ENCODE results near the gene NNAT.
"Not testable (repeated sequence)": the region's sequence is repeated elsewhere in the genome, so short reads cannot be mapped to it uniquely, and the experiment has no call there.

Gene NNAT

GRCh38 chr20:37524859-37525708 lies 4.0 kb downstream of the NNAT start:
- peak; percentile 47 to 52 for DNase-seq

GRCh38 chr20:37525810-37526209 lies 4.8 kb downstream of the NNAT start:
- no peak for DNase-seq

- DNase-seq: peak in 1 of 2 experiments; percentile 25
Observed at GRCh38 chr20:37526238-37526838, 5.3 kb downstream of the NNAT start.

- peak in 1 of 2 experiments; percentile 27 for DNase-seq
Observed at GRCh38 chr20:37526839-37527637, 6.0 kb downstream of the NNAT start.

- DNase-seq: peak; percentile 94 to 96
Observed at GRCh38 chr20:37527638-37528445, 6.8 kb downstream of the NNAT start, which contains the start of gene BLCAP. BLCAP (minus strand) TSS chr20:37527876; CDS start chr20:37519174, 8,702 bp downstream.

- DNase-seq: no peak
Observed at GRCh38 chr20:37528446-37529213, 7.6 kb downstream of the NNAT start.

- peak in 1 of 2 experiments; percentile 10 for DNase-seq
Observed at GRCh38 chr20:37529214-37529967, 8.3 kb downstream of the NNAT start.

- DNase-seq: no peak
Observed at GRCh38 chr20:37529968-37530600, 9.0 kb downstream of the NNAT start.

- DNase-seq: no peak
Observed at GRCh38 chr20:37530696-37531095, 9.6 kb downstream of the NNAT start.

- no peak for DNase-seq
Observed at GRCh38 chr20:37531856-37532255, 10.8 kb downstream of the NNAT start.

- DNase-seq: no peak
Observed at GRCh38 chr20:37533154-37533715, 12.2 kb downstream of the NNAT start.

GRCh38 chr20:37534401-37535157 lies 13.5 kb downstream of the NNAT start:
- DNase-seq: peak; percentile 36 to 48

GRCh38 chr20:37535443-37536132 lies 14.5 kb downstream of the NNAT start:
- DNase-seq: no peak

GRCh38 chr20:37537505-37537904 lies 16.5 kb downstream of the NNAT start:
- DNase-seq: no peak

GRCh38 chr20:37538003-37538402 lies 17.0 kb downstream of the NNAT start:
- no peak for DNase-seq

- no peak for DNase-seq
Observed at GRCh38 chr20:37539424-37539823, 18.4 kb downstream of the NNAT start.

- DNase-seq: no peak
Observed at GRCh38 chr20:37540001-37540400, 19.0 kb downstream of the NNAT start.

- DNase-seq: not testable (repeated sequence)
Observed at GRCh38 chr20:37540838-37541237, 19.8 kb downstream of the NNAT start.

- DNase-seq: no peak
Observed at GRCh38 chr20:37541326-37541725, 20.3 kb downstream of the NNAT start.

Data from activated T-cell treated with anti-CD3 and anti-CD28 coated beads, Interleukin-2, amount 50 U/mL, for 48 hours (primary cell).